IMR-90 (cell line): ENCODE results near the gene ZNF366. TPM values are rescaled to one million over a fixed set of nuclear protein-coding genes. Genes with fewer than 3 reads are reported as not detected.

Experiments
- ATAC-seq: fragments of 200-7000 bp; cut with Tn5 transposase; 2 replicates; pipeline ENCODE4 v1.9.1; 2020; ENCODE audit warnings: low read depth, mild to moderate bottlenecking, moderate library complexity
- BruUV-seq: library from RNA; stranded (reverse); fragments of 400-500 nt; replicated peaks from 2 replicates; lab custom pipeline; 2021; lab: Mats Ljungman, UMichigan
- CTCF ChIA-PET: fragments of 300-600 bp; formaldehyde crosslinking; extraction: SDS; loops from one replicate; lab custom pipeline; 2021; ENCODE audit warnings: antibody characterized with exemption; lab: Yijun Ruan, JAX
- POLR2A ChIA-PET: fragments of 300-600 bp; sonication (Branson Sonifier 250); formaldehyde crosslinking; loops from one replicate; lab custom pipeline; 2022; ENCODE audit warnings: antibody characterized with exemption; ENCODE audit not compliant: unreplicated experiment; lab: Charles Lee
- DNase-seq: peaks from one replicate; pipeline ENCODE4 v3.0.0; 2013
- H2AFZ ChIP-seq: replicated peaks from 2 replicates; pipeline ENCODE3; 2013; ENCODE audit warnings: low read length, mild to moderate bottlenecking; ENCODE audit not compliant: poor library complexity
- H2AK5ac ChIP-seq: 2 replicates; pipeline ENCODE4 v1.6.1; 2013; ENCODE audit warnings: low read depth, low read length, inconsistent platforms
- H2AK9ac ChIP-seq: replicated peaks from 2 replicates; pipeline ENCODE3; 2013; ENCODE audit warnings: mild to moderate bottlenecking, low read depth, low read length, moderate library complexity; ENCODE audit not compliant: poor library complexity
- H2BK120ac ChIP-seq: 2 replicates; pipeline ENCODE4 v1.6.1; 2013; ENCODE audit warnings: low read depth, low read length, inconsistent platforms
- H2BK15ac ChIP-seq: 3 replicates; pipeline ENCODE4 v1.6.1; 2013; ENCODE audit warnings: low read depth, low read length, inconsistent platforms
- H2BK20ac ChIP-seq: 2 replicates; pipeline ENCODE4 v1.6.1; 2013; ENCODE audit warnings: low read depth, mild to moderate bottlenecking, inconsistent platforms, low read length, moderate library complexity
- H2BK5ac ChIP-seq: 2 replicates; pipeline ENCODE4 v1.6.1; 2013; ENCODE audit warnings: mild to moderate bottlenecking, low read depth, low read length, inconsistent platforms; ENCODE audit not compliant: poor library complexity, severe bottlenecking
- H3K14ac ChIP-seq: replicated peaks from 2 replicates; pipeline ENCODE4 v1.6.1; 2013; ENCODE audit warnings: low read depth, low read length, inconsistent platforms
- H3K18ac ChIP-seq: 2 replicates; pipeline ENCODE4 v1.6.1; 2013; ENCODE audit warnings: low read depth, low read length, control low read depth
- H3K23ac ChIP-seq: 2 replicates; pipeline ENCODE4 v1.6.1; 2013; ENCODE audit warnings: low read depth, low read length, inconsistent platforms
- H3K27ac ChIP-seq: 2 replicates; pipeline ENCODE4 v1.5.1; 2013; ENCODE audit warnings: mild to moderate bottlenecking, control low read depth, low read length; ENCODE audit not compliant: insufficient read depth
- H3K27me3 ChIP-seq: 2 replicates; pipeline ENCODE4 v1.6.1; 2013; ENCODE audit warnings: low read length; ENCODE audit not compliant: control insufficient read depth, insufficient read depth
- H3K36me3 ChIP-seq: 2 replicates; pipeline ENCODE4 v1.6.1; 2013; ENCODE audit warnings: low read length, mixed read lengths; ENCODE audit not compliant: control insufficient read depth, insufficient read depth
- H3K4ac ChIP-seq: 2 replicates; pipeline ENCODE4 v1.6.1; 2013; ENCODE audit warnings: low read depth, low read length, inconsistent platforms
- H3K4me1 ChIP-seq: 2 replicates; pipeline ENCODE4 v1.6.1; 2013; ENCODE audit warnings: low read length, mixed read lengths; ENCODE audit not compliant: control insufficient read depth, insufficient read depth
- H3K4me2 ChIP-seq: 2 replicates; pipeline ENCODE4 v1.6.1; 2013; ENCODE audit warnings: low read depth, mild to moderate bottlenecking, control low read depth, low read length, moderate library complexity
- H3K4me3 ChIP-seq: 2 replicates; pipeline ENCODE4 v1.5.1; 2013; ENCODE audit warnings: low read depth, mild to moderate bottlenecking, control low read depth, low read length, moderate library complexity; ENCODE audit not compliant: insufficient read depth
- H3K56ac ChIP-seq: 2 replicates; pipeline ENCODE4 v1.6.1; 2013; ENCODE audit warnings: low read length, inconsistent platforms; ENCODE audit not compliant: insufficient read depth; ENCODE audit errors: extremely low read depth
- H3K79me1 ChIP-seq, 2 experiments: 2 replicates each; pipeline ENCODE4 v1.6.1; 2013; ENCODE audit warnings: low read length in 2 of 2, inconsistent platforms in 1 of 2, low read depth in 1 of 2
- H3K9ac ChIP-seq: 2 replicates; pipeline ENCODE4 v1.6.1; 2013; ENCODE audit warnings: low read depth, low read length, control low read depth
- H3K9me1 ChIP-seq: 2 replicates; pipeline ENCODE4 v1.6.1; 2013; ENCODE audit warnings: low read length, inconsistent platforms; ENCODE audit not compliant: insufficient read depth
- H3K9me3 ChIP-seq: 2 replicates; pipeline ENCODE4 v1.6.1; 2013; ENCODE audit warnings: low read length; ENCODE audit not compliant: control insufficient read depth, insufficient read depth
- H4K20me1 ChIP-seq: 2 replicates; pipeline ENCODE4 v1.6.1; 2013; ENCODE audit warnings: low read length, inconsistent platforms; ENCODE audit not compliant: insufficient read depth
- H4K5ac ChIP-seq: 2 replicates; pipeline ENCODE4 v1.6.1; 2013; ENCODE audit warnings: mild to moderate bottlenecking, low read depth, low read length, control low read depth
- H4K8ac ChIP-seq, 2 experiments: 2 replicates each; pipeline ENCODE4 v1.6.1; 2013; ENCODE audit warnings: low read depth in 2 of 2, low read length in 2 of 2, control low read depth in 1 of 2, inconsistent platforms in 1 of 2
- H4K91ac ChIP-seq: 2 replicates; pipeline ENCODE4 v1.6.1; 2013; ENCODE audit warnings: low read depth, low read length, inconsistent platforms; ENCODE audit not compliant: insufficient read depth
- CEBPB ChIP-seq: IDR thresholded peaks from 2 replicates; pipeline ENCODE4 v1.6.1; 2012; ENCODE audit warnings: low read depth, low read length, improper control_type of control experiment
- CHD1 ChIP-seq: IDR thresholded peaks from 2 replicates; pipeline ENCODE4 v1.6.1; 2012; ENCODE audit warnings: low read depth, low read length, improper control_type of control experiment
- FOS ChIP-seq: fragments of 150-350 bp; IDR thresholded peaks from 2 replicates; pipeline ENCODE4 v1.6.1; 2016; ENCODE audit warnings: low read depth, low read length
- MAFK ChIP-seq: IDR thresholded peaks from 2 replicates; pipeline ENCODE4 v1.6.1; 2012; ENCODE audit warnings: low read depth, low read length, improper control_type of control experiment
- NFE2L2 ChIP-seq: fragments of 150-350 bp; IDR thresholded peaks from 2 replicates; pipeline ENCODE4 v1.6.1; 2016; ENCODE audit warnings: low read depth, mild to moderate bottlenecking, low read length
- POLR2A ChIP-seq: IDR thresholded peaks from 2 replicates; pipeline ENCODE4 v1.6.1; 2012; ENCODE audit warnings: mild to moderate bottlenecking, low read depth, low read length
- RFX5 ChIP-seq: IDR thresholded peaks from 2 replicates; pipeline ENCODE4 v1.8.0; 2012; ENCODE audit warnings: low read depth, mild to moderate bottlenecking, low read length, moderate library complexity
- SMC3 ChIP-seq: fragments of 150-350 bp; IDR thresholded peaks from 2 replicates; pipeline ENCODE4 v1.6.1; 2016; ENCODE audit warnings: low read depth, mild to moderate bottlenecking, antibody characterized with exemption, low read length, moderate library complexity
- WGBS, 2 experiments: methylation state at CpG; one replicate each; pipeline versions ENCODE4 v1.1.5 to v1.1.7; 2013; ENCODE audit warnings: missing lambda C conversion rate in 2 of 2; ENCODE audit not compliant: insufficient read length in 1 of 2; ENCODE audit errors: extremely low coverage in 2 of 2; 5-methylcytosine and 5-hydroxymethylcytosine counted together
- dilution Hi-C: fragments of 300-500 bp; cut with HindIII; formaldehyde crosslinking; loops from one replicate; pipeline ENCODE4 v1.14.3; 2018; ENCODE audit warnings: low sequenced_read_pairs; ENCODE audit not compliant: unreplicated experiment
- in situ Hi-C: fragments of 300-500 bp; cut with MboI; formaldehyde crosslinking; loops from 3 replicates; pipeline ENCODE4 v1.14.3; 2019; ENCODE audit warnings: low sequenced_read_pairs, inconsistent platforms, mixed read lengths
- intact Hi-C: fragments of 100-400 bp; cut with micrococcal nuclease; formaldehyde crosslinking; loops from 2 replicates; pipeline ENCODE4 v1.10.0; 2022
- polyA plus RNA-seq, 3 experiments: library from polyadenylated mRNA; depleted of rRNA; stranded (reverse); fragments of >200 nt; gene quantifications; 2 replicates each; pipeline ENCODE4 v1.2.3, GENCODE V29; 2012; ENCODE audit warnings: low replicate concordance in 1 of 3
- total RNA-seq: library from RNA; depleted of rRNA; stranded (reverse); fragments of >200 nt; gene quantifications from 2 replicates; pipeline ENCODE4 v1.2.3, GENCODE V29; 2012
- TF ChIP-seq, protein P1 (sequence below): conservative IDR thresholded peaks from 2 replicates; pipeline ENCODE4 v1.5.1; 2012; ENCODE audit warnings: mild to moderate bottlenecking, low read depth, low read length, improper control_type of control experiment
- TF ChIP-seq, protein P2 (sequence below): fragments of 150-350 bp; IDR thresholded peaks from 2 replicates; pipeline ENCODE4 v1.6.1; 2017; ENCODE audit warnings: mild to moderate bottlenecking, antibody characterized with exemption, low read length, low read depth
- TF ChIP-seq, protein P3 (sequence below): fragments of 150-350 bp; IDR thresholded peaks from 2 replicates; pipeline ENCODE4 v1.6.1; 2016; ENCODE audit warnings: low read depth, mild to moderate bottlenecking, low read length, moderate library complexity, borderline replicate concordance

Gene ZNF366
- total and polyA plus RNA-seq, 2 of the 4 experiments (the other 2 are of a cell fraction) = not detected

DNA sequence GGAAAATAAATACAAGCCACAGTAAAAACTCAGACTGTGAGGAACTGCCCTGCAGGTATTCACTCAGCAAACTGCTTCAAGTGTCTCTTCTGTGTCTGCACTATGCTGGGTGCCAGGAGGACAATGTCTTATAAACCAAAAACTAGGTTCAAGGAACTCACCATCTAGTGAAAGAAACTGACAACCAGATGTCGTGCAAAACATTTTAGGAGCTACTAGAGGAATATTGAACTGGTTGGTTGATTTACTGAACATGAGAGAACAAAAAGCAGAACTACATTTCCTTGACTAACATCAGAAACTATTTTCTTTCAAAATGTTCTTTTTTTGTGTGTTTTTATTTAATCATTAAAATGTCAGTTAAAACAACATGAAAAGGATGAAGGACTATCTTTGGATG is 35.2 kb downstream of the ZNF366 start:
- no CpG with 5 or more reads among the region's 1 CpG for WGBS, 2 experiments
- Histone ChIP-seq H3K9ac (no peak overlapping the region), H2AFZ (no peak overlapping the region), H3K4ac (no peak overlapping the region), H2AK5ac (no peak overlapping the region), H4K20me1 (no peaks in the 10 kb centered on the region), H3K4me2 (no peak overlapping the region), H3K9me1 (peaks cover 2% of the 10 kb centered on the region; the same call in 1 of the 2 replicates), H2AK9ac (no peak overlapping the region), H2BK120ac (no peak overlapping the region), H3K23ac (no peak overlapping the region), H3K56ac (no peak overlapping the region), H3K4me3 (no peak overlapping the region), H3K79me1 (no peaks in the 10 kb centered on the region), H2BK5ac (no peak overlapping the region), H3K27me3 (no peaks in the 10 kb centered on the region), H3K36me3 (no peaks in the 10 kb centered on the region), H3K14ac (no peak overlapping the region), H3K27ac (no peak overlapping the region), H2BK15ac (no peak overlapping the region), H2BK20ac (no peak overlapping the region), H4K5ac (no peak overlapping the region), H4K91ac (no peak overlapping the region), H3K18ac (no peak overlapping the region), H4K8ac (no peak overlapping the region), H3K9me3 (no peaks in the 10 kb centered on the region), H3K4me1 (peaks cover 5% of the 10 kb centered on the region; the same call in 1 of the 2 replicates)
- ChIA-PET POLR2A (no interaction called here), CTCF (no interaction called here)
- ATAC-seq (no peak), DNase-seq (no peak)
- BruUV-seq = no TSS peak
- intact Hi-C loops = no loop called here
- in situ Hi-C loops = no loop called here
- TF ChIP-seq POLR2A (no peak), MAFK (no peak), FOS (no peak), NFE2L2 (no peak), RFX5 (no peak), CHD1 (no peak), CEBPB (no peak), SMC3 (no peak)
- TF ChIP-seq, protein P1, sequence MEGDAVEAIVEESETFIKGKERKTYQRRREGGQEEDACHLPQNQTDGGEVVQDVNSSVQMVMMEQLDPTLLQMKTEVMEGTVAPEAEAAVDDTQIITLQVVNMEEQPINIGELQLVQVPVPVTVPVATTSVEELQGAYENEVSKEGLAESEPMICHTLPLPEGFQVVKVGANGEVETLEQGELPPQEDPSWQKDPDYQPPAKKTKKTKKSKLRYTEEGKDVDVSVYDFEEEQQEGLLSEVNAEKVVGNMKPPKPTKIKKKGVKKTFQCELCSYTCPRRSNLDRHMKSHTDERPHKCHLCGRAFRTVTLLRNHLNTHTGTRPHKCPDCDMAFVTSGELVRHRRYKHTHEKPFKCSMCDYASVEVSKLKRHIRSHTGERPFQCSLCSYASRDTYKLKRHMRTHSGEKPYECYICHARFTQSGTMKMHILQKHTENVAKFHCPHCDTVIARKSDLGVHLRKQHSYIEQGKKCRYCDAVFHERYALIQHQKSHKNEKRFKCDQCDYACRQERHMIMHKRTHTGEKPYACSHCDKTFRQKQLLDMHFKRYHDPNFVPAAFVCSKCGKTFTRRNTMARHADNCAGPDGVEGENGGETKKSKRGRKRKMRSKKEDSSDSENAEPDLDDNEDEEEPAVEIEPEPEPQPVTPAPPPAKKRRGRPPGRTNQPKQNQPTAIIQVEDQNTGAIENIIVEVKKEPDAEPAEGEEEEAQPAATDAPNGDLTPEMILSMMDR = no peak
- TF ChIP-seq, protein P2, sequence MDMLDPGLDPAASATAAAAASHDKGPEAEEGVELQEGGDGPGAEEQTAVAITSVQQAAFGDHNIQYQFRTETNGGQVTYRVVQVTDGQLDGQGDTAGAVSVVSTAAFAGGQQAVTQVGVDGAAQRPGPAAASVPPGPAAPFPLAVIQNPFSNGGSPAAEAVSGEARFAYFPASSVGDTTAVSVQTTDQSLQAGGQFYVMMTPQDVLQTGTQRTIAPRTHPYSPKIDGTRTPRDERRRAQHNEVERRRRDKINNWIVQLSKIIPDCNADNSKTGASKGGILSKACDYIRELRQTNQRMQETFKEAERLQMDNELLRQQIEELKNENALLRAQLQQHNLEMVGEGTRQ = no peak
- TF ChIP-seq, protein P3, sequence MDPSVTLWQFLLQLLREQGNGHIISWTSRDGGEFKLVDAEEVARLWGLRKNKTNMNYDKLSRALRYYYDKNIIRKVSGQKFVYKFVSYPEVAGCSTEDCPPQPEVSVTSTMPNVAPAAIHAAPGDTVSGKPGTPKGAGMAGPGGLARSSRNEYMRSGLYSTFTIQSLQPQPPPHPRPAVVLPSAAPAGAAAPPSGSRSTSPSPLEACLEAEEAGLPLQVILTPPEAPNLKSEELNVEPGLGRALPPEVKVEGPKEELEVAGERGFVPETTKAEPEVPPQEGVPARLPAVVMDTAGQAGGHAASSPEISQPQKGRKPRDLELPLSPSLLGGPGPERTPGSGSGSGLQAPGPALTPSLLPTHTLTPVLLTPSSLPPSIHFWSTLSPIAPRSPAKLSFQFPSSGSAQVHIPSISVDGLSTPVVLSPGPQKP = no peak
- dilution Hi-C loops = no loop called here
